H1 (cell line): ENCODE data around the gene TMEM178B. TPM values are rescaled to one million over a fixed set of nuclear protein-coding genes. Genes with fewer than 3 reads are reported as not detected.

Source experiments
- CTCF ChIA-PET: fragments of 300-600 bp; sonication (Branson Sonifier 250); formaldehyde crosslinking; loops from one replicate; lab custom pipeline; 2021; ENCODE audit not compliant: partially characterized antibody; lab: Charles Lee
- POLR2A ChIA-PET: fragments of 300-600 bp; sonication (Branson Sonifier 250); formaldehyde crosslinking; loops from one replicate; lab custom pipeline; 2021; ENCODE audit warnings: inconsistent platforms; ENCODE audit not compliant: partially characterized antibody; lab: Charles Lee
- DNase-seq, 2 experiments: peaks; one replicate each; pipeline versions ENCODE4 v3.0.0 to v3.0.0-alpha.2; 2010 to 2022; ENCODE audit warnings: low spot score in 2 of 2, low read depth in 1 of 2, mixed read lengths in 1 of 2
- FAIRE-seq: peaks from 2 replicates; lab custom pipeline; 2011; peaks lifted over from hg19 to GRCh38; lab: Jason Lieb, UNC
- H2AFZ ChIP-seq: 2 replicates; pipeline ENCODE4 v1.8.1; 2012; ENCODE audit warnings: low read length, inconsistent platforms
- H2AK5ac ChIP-seq: 2 replicates; pipeline ENCODE4 v1.6.1; 2013; ENCODE audit warnings: low read depth, low read length
- H2BK120ac ChIP-seq: replicated peaks from 2 replicates; pipeline ENCODE3; 2013; ENCODE audit warnings: low read depth, low read length, inconsistent platforms
- H2BK12ac ChIP-seq: 2 replicates; pipeline ENCODE4 v1.6.1; 2013; ENCODE audit warnings: low read depth, low read length
- H2BK15ac ChIP-seq: 2 replicates; pipeline ENCODE4 v1.6.1; 2013; ENCODE audit warnings: low read length
- H2BK20ac ChIP-seq: 2 replicates; pipeline ENCODE4 v1.6.1; 2013; ENCODE audit warnings: low read length
- H2BK5ac ChIP-seq: 2 replicates; pipeline ENCODE4 v1.6.1; 2013; ENCODE audit warnings: low read depth, low read length
- H3K14ac ChIP-seq: 2 replicates; pipeline ENCODE4 v1.6.1; 2013; ENCODE audit warnings: inconsistent platforms; ENCODE audit not compliant: insufficient read length
- H3K18ac ChIP-seq: 2 replicates; pipeline ENCODE4 v1.6.1; 2013; ENCODE audit warnings: low read length; ENCODE audit errors: extremely low read depth
- H3K23ac ChIP-seq: 2 replicates; pipeline ENCODE4 v1.6.1; 2013; ENCODE audit warnings: inconsistent platforms; ENCODE audit not compliant: insufficient read length
- H3K23me2 ChIP-seq: 2 replicates; pipeline ENCODE4 v1.6.1; 2013; ENCODE audit warnings: low read depth, low read length
- H3K27ac ChIP-seq: 2 replicates; pipeline ENCODE4 v1.6.1; 2011; ENCODE audit warnings: low read depth, low read length, inconsistent platforms
- H3K27me3 ChIP-seq, 4 experiments: replicated peaks in 1 of 4; 1 replicate in 1 of 4; 2 replicates in 3 of 4; pipeline versions ENCODE4 v1.6.1 to v1.8.1; 2011 to 2013; ENCODE audit warnings: low read length in 3 of 4, mild to moderate bottlenecking in 3 of 4, inconsistent platforms in 2 of 4, mixed read lengths in 2 of 4, moderate library complexity in 1 of 4; ENCODE audit not compliant: control insufficient read depth in 3 of 4, insufficient read depth in 3 of 4; ENCODE audit errors: extremely low read depth in 1 of 4
- H3K36me3 ChIP-seq, 4 experiments: 2 replicates each; pipeline versions ENCODE4 v1.6.1 to v1.8.1; 2011 to 2013; ENCODE audit warnings: mild to moderate bottlenecking in 4 of 4, low read length in 3 of 4, moderate library complexity in 2 of 4, control low read depth in 1 of 4, inconsistent platforms in 1 of 4; ENCODE audit not compliant: insufficient read depth in 4 of 4, control insufficient read depth in 2 of 4
- H3K4ac ChIP-seq: replicated peaks from 2 replicates; pipeline ENCODE3; 2013; ENCODE audit warnings: low read length, low read depth, mixed read lengths, inconsistent platforms; ENCODE audit not compliant: insufficient read length
- H3K4me1 ChIP-seq, 4 experiments: replicated peaks in 1 of 4; 1 replicate in 1 of 4; 2 replicates in 3 of 4; pipeline versions ENCODE4 v1.6.1 to v1.8.1; 2011 to 2013; ENCODE audit warnings: low read length in 3 of 4, inconsistent platforms in 2 of 4, mixed read lengths in 1 of 4; ENCODE audit not compliant: insufficient read depth in 4 of 4, control insufficient read depth in 3 of 4
- H3K4me2 ChIP-seq, 2 experiments: 2 replicates each; pipeline versions ENCODE4 v1.6.1 to v1.8.1; 2011 to 2013; ENCODE audit warnings: low read depth in 2 of 2, low read length in 2 of 2, control low read depth in 1 of 2, inconsistent platforms in 1 of 2, mild to moderate bottlenecking in 1 of 2; ENCODE audit not compliant: insufficient read depth in 1 of 2
- H3K4me3 ChIP-seq, 4 experiments: fragments of 200-600, 300-600 bp in 1 of 4; sonication (generic), shearing (Covaris generic), sonication (Bioruptor Twin) in 1 of 4; 2 replicates each; pipeline versions ENCODE4 v1.5.1 to v1.8.1; 2011 to 2016; ENCODE audit warnings: low read length in 4 of 4, low read depth in 3 of 4, control low read depth in 2 of 4, inconsistent platforms in 2 of 4, mild to moderate bottlenecking in 2 of 4, mixed read lengths in 1 of 4, moderate library complexity in 1 of 4; ENCODE audit not compliant: insufficient read depth in 2 of 4; ENCODE audit errors: extremely low read depth in 1 of 4
- H3K56ac ChIP-seq: replicated peaks from 2 replicates; pipeline ENCODE3; 2013; ENCODE audit warnings: low read depth, mild to moderate bottlenecking, mixed read lengths, low read length, inconsistent platforms; ENCODE audit not compliant: insufficient read length
- H3K79me1 ChIP-seq: 2 replicates; pipeline ENCODE4 v1.6.1; 2013; ENCODE audit warnings: low read depth, low read length, control low read depth
- H3K79me2 ChIP-seq, 2 experiments: 2 replicates each; pipeline versions ENCODE4 v1.6.1 to v1.8.1; 2012 to 2013; ENCODE audit warnings: low read length in 2 of 2, mild to moderate bottlenecking in 2 of 2, inconsistent platforms in 1 of 2; ENCODE audit not compliant: insufficient read depth in 2 of 2, control insufficient read depth in 1 of 2
- H3K9ac ChIP-seq, 4 experiments: replicated peaks in 1 of 4; 1 replicate in 1 of 4; 2 replicates in 3 of 4; pipeline versions ENCODE4 v1.6.1 to v1.8.1; 2011 to 2013; ENCODE audit warnings: low read depth in 3 of 4, low read length in 3 of 4, control low read depth in 2 of 4, mild to moderate bottlenecking in 2 of 4, moderate library complexity in 2 of 4, inconsistent platforms in 1 of 4; ENCODE audit errors: extremely low read depth in 1 of 4
- H3K9me3 ChIP-seq, 2 experiments: 2 replicates each; pipeline versions ENCODE4 v1.6.1 to v1.8.1; 2012 to 2013; ENCODE audit warnings: mild to moderate bottlenecking in 2 of 2, moderate library complexity in 2 of 2, control low read depth in 1 of 2, inconsistent platforms in 1 of 2, low read depth in 1 of 2, low read length in 1 of 2, mixed read lengths in 1 of 2; ENCODE audit not compliant: insufficient read depth in 2 of 2
- H4K20me1 ChIP-seq, 2 experiments: replicated peaks in 1 of 2; 2 replicates each; pipeline versions ENCODE3 to v1.8.1; 2011 to 2013; ENCODE audit warnings: inconsistent platforms in 2 of 2, low read length in 2 of 2, mild to moderate bottlenecking in 1 of 2; ENCODE audit not compliant: insufficient read depth in 2 of 2, control insufficient read depth in 1 of 2
- H4K5ac ChIP-seq: 2 replicates; pipeline ENCODE4 v1.6.1; 2013; ENCODE audit warnings: low read length, low read depth, mixed read lengths, inconsistent platforms; ENCODE audit not compliant: insufficient read length
- H4K8ac ChIP-seq: 2 replicates; pipeline ENCODE4 v1.8.0; 2013; ENCODE audit warnings: mild to moderate bottlenecking, moderate library complexity, low read length, inconsistent platforms; ENCODE audit not compliant: insufficient read depth; ENCODE audit errors: extremely low read depth
- H4K91ac ChIP-seq: replicated peaks from 2 replicates; pipeline ENCODE3; 2013; ENCODE audit warnings: low read length, mixed read lengths, inconsistent platforms; ENCODE audit not compliant: insufficient read length
- CEBPB ChIP-seq: IDR thresholded peaks from 2 replicates; pipeline ENCODE4 v1.6.1; 2012; ENCODE audit warnings: low read depth, low read length
- CHD1 ChIP-seq: IDR thresholded peaks from 2 replicates; pipeline ENCODE4 v1.6.1; 2012; ENCODE audit warnings: low read depth, low read length, improper control_type of control experiment
- CREB1 ChIP-seq: IDR thresholded peaks from 2 replicates; pipeline ENCODE4 v1.6.1; 2012; ENCODE audit warnings: inconsistent platforms
- CTCF ChIP-seq, 3 experiments: IDR thresholded peaks; 1 replicate in 2 of 3; 2 replicates in 1 of 3; pipeline versions ENCODE4 v1.5.1 to v1.6.1; 2011; ENCODE audit warnings: low read length in 3 of 3, mild to moderate bottlenecking in 3 of 3, inconsistent platforms in 2 of 3, low read depth in 1 of 3, moderate library complexity in 1 of 3; ENCODE audit not compliant: insufficient read depth in 1 of 3; ENCODE audit errors: control extremely low read depth in 1 of 3
- KDM5A ChIP-seq: fragments of 200-600 bp; IDR thresholded peaks from 2 replicates; pipeline ENCODE4 v1.7.1; 2012; ENCODE audit warnings: mild to moderate bottlenecking, low read length, inconsistent platforms, mixed read lengths
- NRF1 ChIP-seq: IDR thresholded peaks from 2 replicates; pipeline ENCODE4 v1.6.1; 2011; ENCODE audit warnings: mild to moderate bottlenecking, low read depth, low read length, improper control_type of control experiment
- POLR2A ChIP-seq, 2 experiments: IDR thresholded peaks; 1 replicate in 1 of 2; 2 replicates in 1 of 2; pipeline ENCODE4 v1.6.1; 2011; ENCODE audit warnings: low read depth in 2 of 2, low read length in 2 of 2, mild to moderate bottlenecking in 2 of 2; ENCODE audit errors: control extremely low read depth in 1 of 2
- RAD21 ChIP-seq, 2 experiments: IDR thresholded peaks in 1 of 2; conservative IDR thresholded peaks in 1 of 2; 2 replicates each; pipeline ENCODE4 v1.6.1; 2011; ENCODE audit warnings: low read depth in 2 of 2, low read length in 2 of 2, improper control_type of control experiment in 1 of 2, inconsistent platforms in 1 of 2, mild to moderate bottlenecking in 1 of 2, moderate library complexity in 1 of 2
- RFX5 ChIP-seq: IDR thresholded peaks from 2 replicates; pipeline ENCODE4 v1.6.1; 2011; ENCODE audit warnings: low read depth, low read length, improper control_type of control experiment, borderline replicate concordance
- RNF2 ChIP-seq: fragments of 200-900, 300-1000 bp; sonication (generic); IDR thresholded peaks from 2 replicates; pipeline ENCODE4 v1.7.1; 2016; ENCODE audit warnings: borderline replicate concordance, low read depth, mild to moderate bottlenecking, antibody characterized with exemption, low read length; ENCODE audit not compliant: poor library complexity, severe bottlenecking; ENCODE audit errors: missing control alignments
- RXRA ChIP-seq: IDR thresholded peaks from 2 replicates; pipeline ENCODE4 v1.6.1; 2011; ENCODE audit warnings: low read depth, mild to moderate bottlenecking, low read length, moderate library complexity; ENCODE audit not compliant: insufficient read depth
- TBP ChIP-seq: IDR thresholded peaks from 2 replicates; pipeline ENCODE4 v1.6.1; 2011; ENCODE audit warnings: low read depth, low read length, improper control_type of control experiment
- WGBS, 2 experiments: shearing (Covaris generic) in 1 of 2; methylation state at CpG; one replicate each; pipeline versions ENCODE4 v1.1.6 to v1.1.7; 2013 to 2015; ENCODE audit warnings: low lambda C conversion rate in 2 of 2, mixed read lengths in 2 of 2, inconsistent platforms in 1 of 2, low coverage in 1 of 2, missing lambda C conversion rate in 1 of 2; ENCODE audit not compliant: insufficient replicate concordance in 2 of 2, insufficient coverage in 1 of 2, insufficient read length in 1 of 2; ENCODE audit errors: extremely low coverage in 1 of 2, missing lambda C conversion rate in 1 of 2; 5-methylcytosine and 5-hydroxymethylcytosine counted together
- polyA plus RNA-seq, 7 experiments: library from polyadenylated mRNA; depleted of rRNA in 3 of 7; stranded (reverse) in 5 of 7; unstranded in 2 of 7; fragments of >200 nt in 5 of 7; fragments of 200-250 nt in 2 of 7; gene quantifications; 1 replicate in 5 of 7; 2 replicates in 1 of 7; 4 replicates in 1 of 7; pipeline versions ENCODE4 v1.2.1 to v1.2.3, GENCODE V29; 2011 to 2013; ENCODE audit warnings: missing spikeins in 2 of 7, mixed read lengths in 2 of 7
- total RNA-seq: library from RNA; stranded (reverse); fragmentation: NEBNext Ultra II Directional; extraction: Animal tissue kit (Norgen Biotek cat#: 25700); gene quantifications from 2 replicates; pipeline ENCODE4 v1.2.1, GENCODE V29; 2021

The TMEM178B gene
- total and polyA plus RNA-seq, 2 of the 8 experiments (the other 6 are each of a cell fraction or from before 2014, with no cell fraction given) = 5.3 to 18.1 TPM

GRCh38 chr7:141386881-141387280, 313.0 kb downstream of the TMEM178B start:
- Histone ChIP-seq H4K91ac (no peak overlapping the region), H3K4ac (no peak overlapping the region), H3K14ac (no peak overlapping the region), H2BK5ac (no peak overlapping the region), H3K9me3 (no peaks in the 10 kb centered on the region), H2AK5ac (no peak overlapping the region), H2BK15ac (no peak overlapping the region), H2BK120ac (no peak overlapping the region), H3K79me1 (peaks cover 2% of the 10 kb centered on the region; the same call in 1 of the 2 replicates), H2AFZ (no peak overlapping the region), H3K79me2 (no peaks in the 10 kb centered on the region), H2BK20ac (no peak overlapping the region), H3K4me3 (no peak overlapping the region), H3K56ac (no peak overlapping the region), H3K23ac (no peak overlapping the region), H3K23me2 (no peaks in the 10 kb centered on the region), H3K27ac (no peak overlapping the region), H4K5ac (no peak overlapping the region), H3K36me3 (no peaks in the 10 kb centered on the region), H4K8ac (no peak overlapping the region), H2BK12ac (no peak overlapping the region), H3K9ac (no peak overlapping the region), H3K4me2 (no peak overlapping the region), H4K20me1 (no peaks in the 10 kb centered on the region), H3K4me1 (no peaks in the 10 kb centered on the region), H3K18ac (no peak overlapping the region), H3K27me3 (no peaks in the 10 kb centered on the region)
- FAIRE-seq (no peak), DNase-seq (no peak)
- ChIA-PET POLR2A (no interaction called here), CTCF (interaction anchor here (0.9 to 2.7 kb wide), 4 partner anchors 13 to 43 kb away, joined by 3 to 6 read pairs (median 4); no protein-coding TSS in a partner anchor)
- 90% methylated on average over 1 of the region's 1 CpG; no CpG with 5 or more reads in 1 of the 2 experiments for WGBS, 2 experiments
- TF ChIP-seq CEBPB = no peak
- TF ChIP-seq RXRA = no peak
- TF ChIP-seq TBP = no peak
- TF ChIP-seq RFX5 = no peak
- TF ChIP-seq CHD1 = no peak
- no peak for TF ChIP-seq CTCF (IDR thresholded peaks at IDR 0.05; ENCODE audit: control extremely low read depth in 1 of 3, insufficient read depth in 1 of 3, low read depth in 1 of 3, low read length in 3 of 3)
- TF ChIP-seq CREB1 = no peak
- TF ChIP-seq NRF1 = no peak
- TF ChIP-seq KDM5A = no peak
- no peak for TF ChIP-seq POLR2A (IDR thresholded peaks at IDR 0.05; ENCODE audit: control extremely low read depth in 1 of 2, low read depth in 2 of 2, low read length in 2 of 2)
- no peak for TF ChIP-seq RAD21 (IDR thresholded peaks at IDR 0.05 in 1 of 2, conservative IDR thresholded peaks at IDR 0.05 in 1 of 2; ENCODE audit: low read depth in 2 of 2, low read length in 2 of 2)
- TF ChIP-seq RNF2 = no peak
